ENCODE measurements around the gene PHF12. TPM values are rescaled to one million over a fixed set of nuclear protein-coding genes. Genes with fewer than 3 reads are reported as not detected.

The PHF12 gene
- total RNA-seq, 1 experiment from 2014 or later: 36.0 TPM

DNA sequence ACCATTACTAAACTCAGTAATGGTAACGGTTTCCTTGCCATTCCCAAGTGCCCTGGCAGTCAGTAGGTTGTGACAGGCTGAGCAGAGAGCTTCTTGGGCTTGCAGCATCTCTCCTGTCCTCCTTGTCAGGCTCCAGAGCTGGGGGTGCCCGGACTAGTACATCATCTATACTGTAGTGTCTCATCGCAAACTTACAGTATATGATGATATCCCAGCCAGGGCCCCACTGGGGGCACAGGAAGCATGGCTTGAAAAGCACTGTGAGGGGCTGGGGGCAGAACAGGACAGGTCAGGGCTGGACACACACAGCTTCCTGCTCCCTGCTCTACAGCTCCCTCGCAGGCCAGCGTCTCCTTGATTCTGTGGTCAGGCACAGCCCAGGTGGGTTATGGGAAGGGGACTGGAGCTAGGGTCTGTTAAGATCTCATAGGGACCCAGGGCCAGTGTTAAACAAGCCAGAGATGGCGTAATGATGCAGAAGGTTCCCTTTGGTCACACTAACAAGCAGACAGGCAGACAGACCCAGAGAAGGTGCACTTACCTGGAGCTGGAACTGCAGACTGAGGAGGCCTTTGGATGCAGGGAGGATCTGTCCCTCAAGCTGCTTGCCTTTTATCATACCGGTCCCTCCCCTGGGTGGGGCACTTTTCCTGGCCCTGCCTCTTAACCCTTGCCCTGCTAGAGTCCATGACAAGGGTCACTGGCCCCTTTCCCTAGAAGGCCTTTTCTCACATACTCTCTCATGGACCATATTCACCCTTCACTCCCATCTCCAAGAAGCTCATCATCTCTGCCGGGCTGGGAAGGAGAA lies 89.7 kb downstream of the PHF12 start:
- no peaks in the 10 kb centered on the region for H3K27me3 ChIP-seq (ENCODE audit: insufficient read depth, low read depth)
- no peak overlapping the region for H3K4me3 ChIP-seq
- H3K27ac ChIP-seq: no peak overlapping the region
- no peaks in the 10 kb centered on the region for H3K9me3 ChIP-seq (ENCODE audit: insufficient read depth, low read depth)
- H3K4me1 ChIP-seq (replicated peaks; ENCODE audit: insufficient read depth): no peaks in the 10 kb centered on the region
- H3K36me3 ChIP-seq (ENCODE audit: low read depth): no peaks in the 10 kb centered on the region
- TF ChIP-seq EZH2 (IDR thresholded peaks at IDR 0.05; ENCODE audit: low read depth): no peak
- TF ChIP-seq, protein P1, sequence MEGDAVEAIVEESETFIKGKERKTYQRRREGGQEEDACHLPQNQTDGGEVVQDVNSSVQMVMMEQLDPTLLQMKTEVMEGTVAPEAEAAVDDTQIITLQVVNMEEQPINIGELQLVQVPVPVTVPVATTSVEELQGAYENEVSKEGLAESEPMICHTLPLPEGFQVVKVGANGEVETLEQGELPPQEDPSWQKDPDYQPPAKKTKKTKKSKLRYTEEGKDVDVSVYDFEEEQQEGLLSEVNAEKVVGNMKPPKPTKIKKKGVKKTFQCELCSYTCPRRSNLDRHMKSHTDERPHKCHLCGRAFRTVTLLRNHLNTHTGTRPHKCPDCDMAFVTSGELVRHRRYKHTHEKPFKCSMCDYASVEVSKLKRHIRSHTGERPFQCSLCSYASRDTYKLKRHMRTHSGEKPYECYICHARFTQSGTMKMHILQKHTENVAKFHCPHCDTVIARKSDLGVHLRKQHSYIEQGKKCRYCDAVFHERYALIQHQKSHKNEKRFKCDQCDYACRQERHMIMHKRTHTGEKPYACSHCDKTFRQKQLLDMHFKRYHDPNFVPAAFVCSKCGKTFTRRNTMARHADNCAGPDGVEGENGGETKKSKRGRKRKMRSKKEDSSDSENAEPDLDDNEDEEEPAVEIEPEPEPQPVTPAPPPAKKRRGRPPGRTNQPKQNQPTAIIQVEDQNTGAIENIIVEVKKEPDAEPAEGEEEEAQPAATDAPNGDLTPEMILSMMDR (conservative IDR thresholded peaks at IDR 0.05): no peak
- CTCF ChIA-PET: no interaction called here
- no peaks in the 10 kb centered on the region for H3K79me2 ChIP-seq (ENCODE audit: low read depth)
- H3F3A ChIP-seq (ENCODE audit: insufficient read depth, low read depth): 0 out of 2 replicates have a peak, but pooled peaks cover 3% of the 10 kb centered on the region
- DNase-seq: no peak
- no peaks in the 10 kb centered on the region for H4K20me1 ChIP-seq (ENCODE audit: insufficient read depth)
- H3K4me2 ChIP-seq: no peak overlapping the region
- no peaks in the 10 kb centered on the region for H3K9me2 ChIP-seq (ENCODE audit: insufficient read depth)
- POLR2A ChIA-PET (ENCODE audit: unreplicated experiment): interaction anchor here (0.5 to 0.6 kb wide), 2 partner anchors 73 to 162 kb away, joined by 3 to 6 read pairs; no protein-coding TSS in a partner anchor
- H2AFZ ChIP-seq: no peak overlapping the region
- intact Hi-C loops (cut with micrococcal nuclease; ENCODE audit: unreplicated experiment): no loop called here
- no TSS peak for BruUV-seq (replicated peaks)

DNA sequence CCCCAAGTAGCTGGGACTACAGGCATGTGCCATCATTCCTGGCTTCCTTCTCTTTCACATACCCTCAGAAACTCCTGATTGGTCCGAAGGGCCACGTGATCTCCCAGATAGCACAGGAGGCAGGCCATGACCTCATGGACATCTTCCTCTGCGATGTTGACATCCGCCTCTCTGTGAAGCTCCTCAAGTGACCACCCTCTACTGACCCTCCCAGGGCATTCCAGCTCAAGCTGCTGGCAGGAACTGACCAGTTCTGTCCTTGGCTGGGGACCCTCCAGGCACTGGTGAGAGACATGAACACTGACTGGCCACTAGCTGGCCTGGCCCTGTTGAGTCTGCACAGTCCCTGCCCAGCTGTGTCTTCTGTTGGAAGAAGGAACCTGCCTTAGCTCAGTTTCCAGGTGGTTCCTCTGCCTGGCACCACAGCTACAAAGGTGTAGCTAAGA lies 90.9 kb downstream of the PHF12 start:
- Histone ChIP-seq H3F3A (ENCODE audit: insufficient read depth, low read depth) (peaks cover 3% of the 10 kb centered on the region; the same call in 1 of the 2 replicates), H4K20me1 (ENCODE audit: insufficient read depth) (no peaks in the 10 kb centered on the region), H3K4me3 (no peak overlapping the region), H3K27me3 (ENCODE audit: insufficient read depth, low read depth) (no peaks in the 10 kb centered on the region), H3K36me3 (ENCODE audit: low read depth) (no peaks in the 10 kb centered on the region), H3K4me1 (replicated peaks; ENCODE audit: insufficient read depth) (peaks cover 5% of the 10 kb centered on the region; the same call in 1 of the 2 replicates), H3K9me2 (ENCODE audit: insufficient read depth) (no peaks in the 10 kb centered on the region), H3K4me2 (no peak overlapping the region), H3K27ac (no peak overlapping the region), H3K9me3 (ENCODE audit: insufficient read depth, low read depth) (no peaks in the 10 kb centered on the region), H3K79me2 (ENCODE audit: low read depth) (peaks cover 11% of the 10 kb centered on the region), H2AFZ (no peak overlapping the region)
- no peak for DNase-seq
- BruUV-seq (replicated peaks): no TSS peak
- intact Hi-C loops (cut with micrococcal nuclease; ENCODE audit: unreplicated experiment): no loop called here
- POLR2A ChIA-PET (ENCODE audit: unreplicated experiment): interaction anchor here (0.6 kb wide), 1 partner anchor 132 kb away, joined by 4 read pairs; the partner anchor contains the start of gene NEK8
- CTCF ChIA-PET: no interaction called here
- TF ChIP-seq, protein P1 (conservative IDR thresholded peaks at IDR 0.05): no peak
- TF ChIP-seq EZH2 (IDR thresholded peaks at IDR 0.05; ENCODE audit: low read depth): no peak

DNA sequence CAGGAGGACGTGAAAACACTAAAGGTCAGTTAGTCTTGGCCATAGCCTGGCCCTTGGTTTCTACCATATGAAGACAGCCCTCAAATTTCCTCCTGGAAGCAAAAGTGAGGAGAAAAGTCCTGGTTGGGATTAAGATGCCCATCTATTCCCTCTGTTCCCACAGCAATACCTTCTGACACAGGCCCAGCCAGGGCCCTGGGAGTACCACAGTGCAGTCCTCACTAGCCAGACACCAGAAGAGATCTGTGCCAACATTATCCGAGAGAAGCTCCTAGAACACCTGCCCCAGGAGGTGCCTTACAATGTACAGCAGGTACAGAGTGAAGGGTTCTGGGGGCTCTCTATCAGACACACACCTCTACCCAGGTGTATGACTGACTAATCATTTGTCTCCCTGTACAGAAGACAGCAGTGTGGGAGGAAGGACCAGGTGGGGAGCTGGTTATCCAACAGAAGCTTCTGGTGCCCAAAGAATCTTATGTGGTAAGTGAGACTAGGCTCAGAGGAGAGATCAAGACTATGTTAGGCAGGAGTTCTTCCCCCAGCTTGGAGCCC lies 92.4 kb downstream of the PHF12 start:
- POLR2A ChIA-PET (ENCODE audit: unreplicated experiment): interaction anchor here (0.8 kb wide), 1 partner anchor 372 kb away, joined by 10 read pairs; no protein-coding TSS in a partner anchor
- Histone ChIP-seq H3K36me3 (ENCODE audit: low read depth) (no peaks in the 10 kb centered on the region), H3K9me3 (ENCODE audit: insufficient read depth, low read depth) (no peaks in the 10 kb centered on the region), H2AFZ (no peak overlapping the region), H3K9me2 (ENCODE audit: insufficient read depth) (no peaks in the 10 kb centered on the region), H3K79me2 (ENCODE audit: low read depth) (peaks cover 15% of the 10 kb centered on the region), H3F3A (ENCODE audit: insufficient read depth, low read depth) (peaks cover 3% of the 10 kb centered on the region; the same call in 1 of the 2 replicates), H3K4me3 (no peak overlapping the region), H3K27me3 (ENCODE audit: insufficient read depth, low read depth) (no peaks in the 10 kb centered on the region), H3K4me1 (replicated peaks; ENCODE audit: insufficient read depth) (peaks cover 5% of the 10 kb centered on the region; the same call in 1 of the 2 replicates), H3K27ac (no peak overlapping the region), H4K20me1 (ENCODE audit: insufficient read depth) (no peaks in the 10 kb centered on the region), H3K4me2 (no peak overlapping the region)
- intact Hi-C loops (cut with micrococcal nuclease; ENCODE audit: unreplicated experiment): no loop called here
- no peak for DNase-seq
- CTCF ChIA-PET: interaction anchor here (0.7 kb wide), 1 partner anchor 10 kb away, joined by 5 read pairs; no protein-coding TSS in a partner anchor
- no TSS peak for BruUV-seq (replicated peaks)
- TF ChIP-seq, protein P1 (conservative IDR thresholded peaks at IDR 0.05): no peak
- no peak for TF ChIP-seq EZH2 (IDR thresholded peaks at IDR 0.05; ENCODE audit: low read depth)
